Activated CD4-positive, alpha-beta T cell treated with anti-CD3 and anti-CD28 coated beads, Interleukin-2, amount 50 U/mL, for 16 hours (primary cell): Measurements from ENCODE around the gene PGAP2.
"Not testable (repeated sequence)": the region's sequence is repeated elsewhere in the genome, so short reads cannot be mapped to it uniquely, and the experiment has no call there.

Experiments used
- DNase-seq: peaks from one replicate; pipeline ENCODE4 v3.0.0-alpha.2; 2020

The PGAP2 gene

DNA sequence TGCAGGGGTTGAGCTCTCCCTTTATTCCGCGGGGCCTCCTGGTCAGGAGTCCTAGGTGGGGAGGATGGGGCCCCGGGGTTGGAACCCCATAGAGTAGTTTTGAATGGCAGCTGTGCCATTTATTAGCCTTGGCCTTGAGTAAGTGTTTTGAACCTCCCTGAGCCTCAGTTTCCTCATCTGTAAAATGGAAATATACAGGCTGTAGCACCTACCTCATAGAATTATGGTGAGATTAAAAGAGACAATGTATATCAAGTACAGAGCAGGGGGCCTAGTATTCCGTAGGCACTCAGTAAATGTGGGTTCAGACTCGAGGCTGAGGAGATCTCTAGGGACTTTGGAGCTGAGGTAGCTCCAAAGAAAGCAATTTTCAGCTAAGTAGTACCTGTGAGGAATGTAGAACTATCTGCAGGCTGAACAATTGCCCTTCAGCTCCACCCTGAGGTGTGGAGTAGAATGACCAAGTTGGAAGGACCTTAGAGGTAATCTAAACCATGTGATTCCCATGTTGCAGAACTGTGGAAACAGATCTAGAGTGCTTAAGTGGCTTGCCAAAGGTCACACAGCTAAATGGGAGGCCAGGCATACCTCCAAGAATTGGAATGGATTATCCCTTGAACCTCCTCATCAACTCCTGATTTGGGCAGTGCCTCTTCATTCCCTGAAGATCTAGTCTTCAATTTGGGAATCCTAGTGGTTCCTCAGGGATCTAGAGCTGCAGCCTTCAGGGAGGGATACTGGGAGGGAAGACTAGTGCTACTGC, 682 bp downstream of the PGAP2 start:
- peak; percentile 71 for DNase-seq

DNA sequence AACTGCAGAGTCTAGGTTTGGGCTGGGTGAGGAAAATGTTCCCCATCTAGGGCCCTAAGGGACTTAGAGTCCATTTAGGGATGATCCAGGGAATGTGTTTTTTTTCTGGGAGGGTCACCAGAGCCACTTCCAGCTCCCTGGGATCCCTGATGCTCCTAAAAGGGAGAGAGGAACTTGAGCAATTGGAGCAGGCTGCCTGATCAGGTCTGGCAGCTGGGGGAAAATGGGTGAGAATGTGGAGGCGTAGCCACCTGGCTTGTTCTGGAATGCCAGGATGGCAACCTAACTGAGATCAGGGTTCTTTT, 1.2 kb downstream of the PGAP2 start:
- DNase-seq, result no peak

DNA sequence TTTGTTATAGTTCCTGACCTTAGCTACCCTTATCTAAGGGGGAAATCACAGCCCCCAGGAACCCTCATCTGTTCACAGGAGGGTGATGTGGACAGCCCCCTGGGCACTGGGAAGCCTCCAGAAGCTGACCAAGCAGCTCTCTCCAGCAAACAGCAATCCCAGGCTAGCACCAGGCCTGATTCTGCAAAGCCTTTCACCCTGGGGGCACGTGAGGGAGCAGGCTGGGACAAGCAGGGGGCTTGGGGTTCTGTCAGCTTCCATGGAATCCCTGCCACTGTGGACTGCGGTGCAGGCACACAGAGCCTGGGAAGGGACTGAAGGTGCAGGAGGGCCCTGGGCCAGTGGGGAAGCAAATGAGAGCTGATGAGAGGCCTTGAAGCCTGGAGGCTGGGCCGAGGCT, 2.1 kb downstream of the PGAP2 start:
- DNase-seq, result no peak

DNA sequence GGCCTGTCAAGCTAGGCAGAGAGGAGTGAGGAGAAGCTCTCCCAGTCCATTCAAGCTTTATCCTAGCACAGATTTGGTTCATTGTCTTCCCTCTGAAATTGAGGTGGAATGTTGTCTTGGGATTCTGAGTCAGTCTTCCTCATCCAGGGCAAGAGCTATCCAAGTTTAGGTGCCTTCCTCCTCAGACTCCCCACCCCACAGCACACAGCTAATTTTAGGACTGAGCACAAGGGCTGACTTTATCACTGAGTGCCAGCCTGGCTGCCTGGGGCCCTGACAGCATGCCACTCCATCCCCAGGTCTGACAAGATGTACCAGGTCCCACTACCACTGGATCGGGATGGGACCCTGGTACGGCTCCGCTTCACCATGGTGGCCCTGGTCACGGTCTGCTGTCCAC, 2.6 kb downstream of the PGAP2 start:
- DNase-seq, result no peak

- not testable (repeated sequence) for DNase-seq
Measured at GRCh38 chr11:3814832-3815231, 6.5 kb downstream of the PGAP2 start.

- DNase-seq, result no peak
Measured at GRCh38 chr11:3815845-3816244, 7.5 kb downstream of the PGAP2 start.

GRCh38 chr11:3816673-3817072, 8.3 kb downstream of the PGAP2 start:
- no peak for DNase-seq

DNA sequence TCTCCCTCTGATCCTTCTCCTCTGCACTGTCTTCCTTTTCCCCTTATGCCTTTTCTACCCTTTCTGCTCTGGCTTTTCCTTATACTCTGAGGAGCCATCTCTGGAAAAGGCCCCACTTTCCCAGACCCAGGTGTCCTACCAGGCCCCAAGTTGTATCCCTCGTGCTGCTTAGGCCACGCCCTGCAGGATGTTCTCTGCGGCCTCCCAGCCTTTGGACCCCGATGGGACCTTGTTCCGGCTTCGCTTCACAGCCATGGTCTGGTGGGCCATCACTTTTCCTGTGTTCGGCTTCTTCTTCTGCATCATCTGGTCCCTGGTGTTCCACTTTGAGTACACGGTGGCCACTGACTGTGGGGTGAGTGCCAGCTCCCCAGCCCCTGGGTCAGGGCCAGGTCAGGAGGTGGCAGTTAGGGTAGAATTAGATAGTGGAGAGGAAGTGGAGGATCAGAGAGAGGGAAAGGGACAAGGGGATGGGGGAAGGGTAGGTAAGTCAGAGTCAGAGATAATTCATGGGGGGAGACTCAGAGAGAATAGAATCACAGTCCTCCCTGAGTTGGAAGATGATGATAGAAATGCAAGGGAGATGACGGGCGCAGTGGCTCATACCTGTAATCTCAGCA, 8.9 kb downstream of the PGAP2 start:
- no peak for DNase-seq

GRCh38 chr11:3820971-3821370, 12.6 kb downstream of the PGAP2 start:
- no peak for DNase-seq

DNA sequence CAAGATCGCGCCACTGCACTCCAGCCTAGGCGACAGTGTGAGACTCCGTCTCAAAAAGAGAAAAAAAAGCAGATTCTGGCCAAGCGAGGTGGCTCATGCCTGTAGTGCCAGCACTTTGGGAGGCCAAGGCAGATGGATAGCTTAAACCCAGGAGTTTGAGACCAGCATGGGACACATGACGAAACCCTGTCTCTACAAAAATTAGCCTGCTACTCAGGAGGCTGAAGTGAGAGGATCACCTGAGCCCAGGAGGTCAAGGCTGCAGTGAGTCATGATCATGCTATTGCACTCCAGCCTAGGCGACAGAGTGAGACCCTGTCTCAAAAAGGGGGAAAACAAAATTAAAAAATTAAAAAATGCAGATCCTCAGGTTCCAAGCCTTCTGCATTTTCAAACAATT, 14.0 kb downstream of the PGAP2 start:
- DNase-seq, result no peak

GRCh38 chr11:3823303-3823702, 14.9 kb downstream of the PGAP2 start:
- no peak for DNase-seq

DNA sequence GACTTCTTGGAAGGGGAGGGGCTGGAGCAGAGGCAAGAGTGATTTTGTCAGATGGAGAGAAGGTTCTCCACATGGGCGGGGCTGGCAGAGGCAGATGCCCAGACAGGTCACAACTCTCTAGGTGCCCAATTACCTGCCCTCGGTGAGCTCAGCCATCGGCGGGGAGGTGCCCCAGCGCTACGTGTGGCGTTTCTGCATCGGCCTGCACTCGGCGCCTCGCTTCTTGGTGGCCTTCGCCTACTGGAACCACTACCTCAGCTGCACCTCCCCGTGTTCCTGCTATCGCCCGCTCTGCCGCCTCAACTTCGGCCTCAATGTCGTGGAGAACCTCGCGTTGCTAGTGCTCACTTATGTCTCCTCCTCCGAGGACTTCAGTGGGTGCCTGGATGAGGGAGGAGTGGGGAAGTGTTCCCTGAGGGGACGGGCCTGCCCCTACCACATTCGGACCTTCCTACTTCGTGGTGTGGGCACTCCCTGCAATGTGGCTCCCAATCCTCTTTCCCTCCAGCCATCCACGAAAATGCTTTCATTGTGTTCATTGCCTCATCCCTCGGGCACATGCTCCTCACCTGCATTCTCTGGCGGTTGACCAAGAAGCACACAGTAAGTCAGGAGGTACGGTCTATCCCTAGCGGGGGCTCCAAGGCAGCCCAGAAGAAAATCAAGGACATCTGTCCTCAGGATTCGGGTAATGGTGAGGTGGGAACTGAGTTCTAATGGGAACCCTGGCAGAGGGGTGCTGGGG, 15.6 kb downstream of the PGAP2 start:
- no peak for DNase-seq

DNA sequence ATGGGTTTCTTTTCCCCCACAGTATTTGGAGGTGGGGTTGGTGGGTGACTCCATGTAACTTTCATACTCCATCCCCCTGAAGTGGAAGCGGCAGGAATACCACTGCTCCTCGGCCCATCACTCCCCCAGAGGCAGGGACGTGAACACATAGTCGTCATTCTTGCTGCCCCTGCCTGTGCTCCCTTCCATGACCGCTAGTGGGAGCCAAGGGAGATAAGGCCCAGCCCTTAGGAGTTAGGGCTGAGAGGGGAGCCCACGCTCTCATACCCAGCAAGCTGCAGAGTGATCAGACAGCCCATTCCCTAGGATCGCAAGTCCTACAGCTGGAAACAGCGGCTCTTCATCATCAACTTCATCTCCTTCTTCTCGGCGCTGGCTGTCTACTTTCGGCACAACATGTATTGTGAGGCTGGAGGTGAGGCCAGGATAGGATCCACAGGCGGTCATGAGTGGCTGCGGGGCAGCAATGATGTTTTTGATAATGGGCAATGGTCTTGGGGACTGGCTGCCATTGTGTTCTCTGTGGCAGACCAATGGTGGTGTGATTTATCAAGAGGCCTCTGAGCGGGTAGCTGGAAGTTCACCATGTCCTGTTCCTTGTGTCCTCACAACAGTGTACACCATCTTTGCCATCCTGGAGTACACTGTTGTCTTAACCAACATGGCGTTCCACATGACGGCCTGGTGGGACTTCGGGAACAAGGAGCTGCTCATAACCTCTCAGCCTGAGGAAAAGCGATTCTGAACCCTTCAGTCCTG, 16.5 kb downstream of the PGAP2 start:
- DNase-seq, result peak; percentile 84

GRCh38 chr11:3825473-3826154, 17.3 kb downstream of the PGAP2 start:
- DNase-seq, result no peak

DNA sequence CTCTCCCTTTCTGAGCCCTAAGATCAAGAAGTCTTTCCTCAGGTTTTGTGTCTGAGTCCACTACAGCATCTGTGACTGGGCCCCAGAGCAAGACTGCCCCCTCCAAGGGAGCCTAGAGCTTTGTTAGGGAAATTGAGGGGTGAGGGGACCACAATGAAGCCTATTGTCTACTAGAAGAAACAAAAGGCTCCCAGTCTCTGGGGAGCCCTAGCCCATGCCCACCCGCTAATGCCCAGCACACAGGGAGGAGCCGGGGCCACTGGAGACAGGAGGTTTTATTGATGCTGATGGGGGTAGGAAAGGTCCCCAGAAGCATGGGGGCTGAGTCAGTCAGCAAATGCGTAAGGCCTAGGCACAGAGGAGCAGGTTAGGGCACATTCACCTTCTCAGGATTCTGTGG, 18.4 kb downstream of the PGAP2 start:
- DNase-seq, result no peak

- DNase-seq, result no peak
Measured at GRCh38 chr11:3827434-3828186, 19.2 kb downstream of the PGAP2 start.

DNA sequence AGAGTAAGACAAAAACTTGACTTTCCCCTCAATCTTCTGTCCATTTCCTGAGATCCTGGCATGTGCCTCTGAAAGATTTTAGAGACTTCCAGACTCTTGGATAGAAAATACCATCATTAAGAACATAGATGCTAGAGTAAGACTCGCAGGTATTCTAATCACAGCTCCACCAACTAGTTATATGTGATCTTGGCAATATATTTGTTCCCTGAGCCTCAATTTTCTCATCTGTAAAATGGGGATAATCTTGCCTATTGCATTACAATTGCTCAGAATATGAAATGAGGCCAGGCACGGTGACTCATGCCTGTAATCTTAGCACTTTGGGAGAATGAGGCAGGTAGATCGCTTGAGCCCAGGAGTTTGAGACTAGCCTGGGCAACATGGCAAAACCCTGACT, 21.7 kb downstream of the PGAP2 start:
- DNase-seq, result no peak

GRCh38 chr11:3830730-3831129, 22.4 kb downstream of the PGAP2 start:
- no peak for DNase-seq

GRCh38 chr11:3831378-3832239, 23.2 kb downstream of the PGAP2 start:
- DNase-seq, result no peak

DNA sequence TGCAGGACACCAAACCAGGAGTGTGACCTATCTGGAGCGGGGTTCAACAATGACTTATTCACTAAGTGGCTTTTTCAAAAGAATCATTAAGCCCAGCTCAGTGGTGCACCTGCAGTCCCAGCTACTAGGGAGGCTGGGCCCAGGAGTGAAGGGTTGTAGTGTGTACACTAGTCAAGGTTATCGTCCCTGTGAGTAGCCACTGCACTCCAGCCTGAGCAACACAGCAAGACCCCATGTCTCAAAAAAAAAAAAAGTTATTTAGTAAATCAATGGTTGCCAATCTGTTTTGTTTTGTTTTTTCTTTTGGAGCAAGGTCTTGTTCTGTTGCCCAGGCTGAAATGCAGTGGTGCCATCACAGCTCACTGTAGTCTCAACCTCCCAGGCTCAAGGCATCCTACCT, 24.5 kb downstream of the PGAP2 start:
- DNase-seq, result no peak

DNA sequence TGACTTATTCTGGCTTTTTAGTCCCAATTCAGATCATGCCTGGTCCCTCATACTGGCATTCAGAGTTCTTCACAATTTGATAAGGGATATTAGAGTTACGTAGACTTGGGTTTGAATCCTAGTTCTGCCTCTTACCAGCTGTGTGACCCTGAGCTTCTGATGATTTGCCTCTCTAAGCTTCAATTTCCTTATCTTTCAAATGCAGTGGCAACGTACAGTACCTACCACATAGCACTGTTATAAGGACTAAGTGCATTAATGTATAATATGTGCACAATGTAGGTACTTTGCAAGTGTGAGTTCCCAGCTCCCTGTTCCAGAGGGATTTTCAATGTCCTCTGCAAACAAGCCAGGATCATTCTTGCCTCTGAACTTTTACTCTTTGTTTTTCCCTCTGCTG, 25.1 kb downstream of the PGAP2 start:
- no peak for DNase-seq
